Fibroblast of lung (primary cell): ENCODE data around the gene SH3D19.

Experiments used
- CTCF ChIP-seq, 2 donors: IDR thresholded peaks in 1 of 2; conservative IDR thresholded peaks in 1 of 2; 1 replicate in 1 of 2; 2 replicates in 1 of 2; pipeline ENCODE4 v1.5.1; 2011 to 2012; ENCODE audit warnings: low read length in 2 of 2, control low read depth in 1 of 2, inconsistent platforms in 1 of 2, low read depth in 1 of 2, mild to moderate bottlenecking in 1 of 2
- EZH2 ChIP-seq: IDR thresholded peaks from 2 replicates; pipeline ENCODE4 v1.5.1; 2012; ENCODE audit warnings: low read length, control low read depth, mild to moderate bottlenecking; ENCODE audit errors: missing control alignments

GRCh38 chr4:151361126-151361525 lies 35.7 kb upstream of the SH3D19 start:
- TF ChIP-seq CTCF (conservative IDR thresholded peaks at IDR 0.05 in 1 of 2, IDR thresholded peaks at IDR 0.05 in 1 of 2; ENCODE audit: low read depth in 1 of 2, low read length in 2 of 2) (no peak), EZH2 (no peak)
